ENCODE results near the gene MCUR1. TPM values are rescaled to one million over a fixed set of nuclear protein-coding genes. Genes with fewer than 3 reads are reported as not detected.
A peak's percentile ranks its signal among the peaks of the same experiment; 100 is the strongest.
"Not testable (repeated sequence)": the region's sequence is repeated elsewhere in the genome, so short reads cannot be mapped to it uniquely, and the experiment has no call there.

Gene MCUR1
- total RNA-seq, 2 experiments from 2014 or later = 3.2 to 4.5 TPM

DNA sequence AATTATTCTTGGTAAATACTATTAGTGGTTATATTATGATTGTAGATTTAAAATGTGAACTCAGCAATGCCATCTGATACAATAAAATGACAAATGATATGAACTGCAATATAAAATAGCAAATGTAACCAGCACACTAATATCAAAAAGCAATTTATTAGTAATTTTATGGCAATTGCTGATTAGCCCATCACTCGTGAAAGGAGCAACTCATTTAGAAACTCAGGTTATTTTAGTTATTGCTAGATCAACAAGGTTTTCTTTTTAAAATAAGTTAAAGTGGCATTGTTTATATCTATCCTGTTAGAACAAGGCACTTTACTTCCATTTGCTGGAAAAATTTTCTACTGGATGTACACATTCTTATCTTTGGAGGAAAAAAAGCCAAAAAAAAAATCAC lies 18.4 kb upstream of the MCUR1 start:
- intact Hi-C loops (cut with DNase I, micrococcal nuclease) = no loop called here
- Histone ChIP-seq H3K27me3 (ENCODE audit: control insufficient read depth in 1 of 2, insufficient read depth in 2 of 2, low read length in 2 of 2) (no peaks in the 10 kb centered on the region), H3K9me3 (ENCODE audit: control insufficient read depth in 1 of 2, insufficient read depth in 1 of 2, low read length in 2 of 2) (no peaks in the 10 kb centered on the region), H3K4me3 (ENCODE audit: low read length) (no peak overlapping the region), H3K27ac (ENCODE audit: low read depth in 1 of 2, low read length in 2 of 2) (no peak overlapping the region), H3K4me1 (ENCODE audit: insufficient read depth, low read length) (no peaks in the 10 kb centered on the region), H3K36me3 (ENCODE audit: insufficient read depth, low read length) (no peaks in the 10 kb centered on the region)
- no peak overlapping the region for H3K4me3 Mint-ChIP-seq
- no peak for ATAC-seq (ENCODE audit: poor library complexity)
- POLR2A ChIA-PET = no interaction called here
- H3K27ac Mint-ChIP-seq = no peak overlapping the region
- peaks cover 7% of the 10 kb centered on the region for H3K27me3 Mint-ChIP-seq
- no peak for DNase-seq
- no peaks in the 10 kb centered on the region for H3K9me3 Mint-ChIP-seq
- TF ChIP-seq CTCF (IDR thresholded peaks at IDR 0.05) = no peak
- CTCF ChIA-PET = no interaction called here
- H3K36me3 Mint-ChIP-seq (ENCODE audit: low read depth) = no peaks in the 10 kb centered on the region
- no peaks in the 10 kb centered on the region for H3K4me1 Mint-ChIP-seq (ENCODE audit: low read depth)

- ChIA-PET CTCF (no interaction called here), POLR2A (no interaction called here)
- H3K4me1 Mint-ChIP-seq (ENCODE audit: low read depth) = no peaks in the 10 kb centered on the region
- intact Hi-C loops (cut with DNase I, micrococcal nuclease) = no loop called here
- H3K9me3 Mint-ChIP-seq = no peaks in the 10 kb centered on the region
- TF ChIP-seq CTCF (IDR thresholded peaks at IDR 0.05) = no peak
- H3K9me3 ChIP-seq (ENCODE audit: control insufficient read depth in 1 of 2, insufficient read depth in 1 of 2, low read length in 2 of 2) = no peaks in the 10 kb centered on the region
- ATAC-seq (ENCODE audit: poor library complexity) (no peak), DNase-seq (peak in 3 of 14 experiments; percentile 1 to 26 (median 13))
- no peak overlapping the region for H3K4me3 ChIP-seq (ENCODE audit: low read length)
- H3K36me3 Mint-ChIP-seq (ENCODE audit: low read depth) = no peaks in the 10 kb centered on the region
- H3K4me1 ChIP-seq (ENCODE audit: insufficient read depth, low read length) = no peaks in the 10 kb centered on the region
- H3K27me3 ChIP-seq (ENCODE audit: control insufficient read depth in 1 of 2, insufficient read depth in 2 of 2, low read length in 2 of 2) = no peaks in the 10 kb centered on the region
- peaks cover 11% of the 10 kb centered on the region for H3K27me3 Mint-ChIP-seq
- no peak overlapping the region for H3K27ac ChIP-seq (ENCODE audit: low read depth in 1 of 2, low read length in 2 of 2)
- no peak overlapping the region for H3K27ac Mint-ChIP-seq
- no peak overlapping the region for H3K4me3 Mint-ChIP-seq
- H3K36me3 ChIP-seq (ENCODE audit: insufficient read depth, low read length) = no peaks in the 10 kb centered on the region
These were observed 17.3 kb upstream of the MCUR1 start for GRCh38 chr6:13831615-13832014.

GRCh38 chr6:13830803-13831202 lies 16.4 kb upstream of the MCUR1 start:
- Histone ChIP-seq H3K4me3 (ENCODE audit: low read length) (no peak overlapping the region), H3K9me3 (ENCODE audit: control insufficient read depth in 1 of 2, insufficient read depth in 1 of 2, low read length in 2 of 2) (no peaks in the 10 kb centered on the region), H3K27ac (ENCODE audit: low read depth in 1 of 2, low read length in 2 of 2) (no peak overlapping the region), H3K4me1 (ENCODE audit: insufficient read depth, low read length) (no peaks in the 10 kb centered on the region), H3K27me3 (ENCODE audit: control insufficient read depth in 1 of 2, insufficient read depth in 2 of 2, low read length in 2 of 2) (no peaks in the 10 kb centered on the region), H3K36me3 (ENCODE audit: insufficient read depth, low read length) (no peaks in the 10 kb centered on the region)
- Mint-ChIP-seq H3K27me3 (peaks cover 11% of the 10 kb centered on the region), H3K4me3 (no peak overlapping the region), H3K27ac (no peak overlapping the region), H3K36me3 (ENCODE audit: low read depth) (no peaks in the 10 kb centered on the region), H3K9me3 (no peaks in the 10 kb centered on the region), H3K4me1 (ENCODE audit: low read depth) (no peaks in the 10 kb centered on the region)
- DNase-seq (no peak), ATAC-seq (ENCODE audit: poor library complexity) (no peak)
- intact Hi-C loops (cut with DNase I, micrococcal nuclease) = no loop called here
- TF ChIP-seq CTCF (IDR thresholded peaks at IDR 0.05) = no peak
- CTCF ChIA-PET = no interaction called here
- POLR2A ChIA-PET = no interaction called here

GRCh38 chr6:13829419-13829818 lies 15.1 kb upstream of the MCUR1 start:
- H3K4me1 ChIP-seq (ENCODE audit: insufficient read depth, low read length); DNase-seq; H3K4me3 Mint-ChIP-seq; H3K36me3 ChIP-seq (ENCODE audit: insufficient read depth, low read length); intact Hi-C loops (cut with DNase I, micrococcal nuclease); H3K4me3 ChIP-seq (ENCODE audit: low read length); H3K4me1 Mint-ChIP-seq (ENCODE audit: low read depth); H3K27me3 ChIP-seq (ENCODE audit: control insufficient read depth in 1 of 2, insufficient read depth in 2 of 2, low read length in 2 of 2); H3K36me3 Mint-ChIP-seq (ENCODE audit: low read depth); CTCF ChIA-PET; H3K27ac ChIP-seq (ENCODE audit: low read depth in 1 of 2, low read length in 2 of 2); H3K27ac Mint-ChIP-seq; ATAC-seq (ENCODE audit: poor library complexity); H3K9me3 ChIP-seq (ENCODE audit: control insufficient read depth in 1 of 2, insufficient read depth in 1 of 2, low read length in 2 of 2); H3K9me3 Mint-ChIP-seq; POLR2A ChIA-PET: not testable (repeated sequence)
- H3K27me3 Mint-ChIP-seq = peaks cover 11% of the 10 kb centered on the region

GRCh38 chr6:13828656-13829301 lies 14.4 kb upstream of the MCUR1 start:
- intact Hi-C loops (cut with DNase I, micrococcal nuclease); H3K36me3 Mint-ChIP-seq (ENCODE audit: low read depth); H3K9me3 ChIP-seq (ENCODE audit: control insufficient read depth in 1 of 2, insufficient read depth in 1 of 2, low read length in 2 of 2); H3K36me3 ChIP-seq (ENCODE audit: insufficient read depth, low read length); H3K4me3 ChIP-seq (ENCODE audit: low read length); H3K4me3 Mint-ChIP-seq; H3K27me3 ChIP-seq (ENCODE audit: control insufficient read depth in 1 of 2, insufficient read depth in 2 of 2, low read length in 2 of 2); H3K27ac ChIP-seq (ENCODE audit: low read depth in 1 of 2, low read length in 2 of 2); H3K9me3 Mint-ChIP-seq; H3K4me1 Mint-ChIP-seq (ENCODE audit: low read depth); DNase-seq; CTCF ChIA-PET; POLR2A ChIA-PET; H3K4me1 ChIP-seq (ENCODE audit: insufficient read depth, low read length); H3K27ac Mint-ChIP-seq; ATAC-seq (ENCODE audit: poor library complexity): not testable (repeated sequence)
- peaks cover 11% of the 10 kb centered on the region for H3K27me3 Mint-ChIP-seq

Measured in CD4-positive, alpha-beta T cell (primary cell).